Activated CD8-positive, alpha-beta memory T cell treated with anti-CD3 and anti-CD28 coated beads, Interleukin-2, amount 10 ng/mL, durations not matched to agents 7 days and 5 days (primary cell): ENCODE results near the gene WDR18. TPM values are rescaled to one million over a fixed set of nuclear protein-coding genes. Genes with fewer than 3 reads are reported as not detected.

Experiments
- ATAC-seq: fragments of 150-1000 bp; cut with Tn5 transposase; one replicate; pipeline ENCODE4 v1.10.0; 2021; ENCODE audit warnings: moderate library complexity
- CTCF ChIA-PET: fragments of 350-600 bp; sonication (Branson Sonifier 250); formaldehyde crosslinking; loops from one replicate; lab custom pipeline; 2021; ENCODE audit warnings: antibody characterized with exemption; lab: Charles Lee
- DNase-seq: peaks from one replicate; pipeline ENCODE4 v3.0.0-alpha.2; 2020
- H3K27ac Mint-ChIP-seq: one replicate; pipeline ENCODE4 v1.8.0; 2021; ENCODE audit warnings: mild to moderate bottlenecking, mixed read lengths
- H3K27me3 Mint-ChIP-seq: one replicate; pipeline ENCODE4 v1.8.0; 2021; ENCODE audit warnings: mixed read lengths
- H3K36me3 Mint-ChIP-seq: one replicate; pipeline ENCODE4 v1.8.0; 2021; ENCODE audit warnings: mild to moderate bottlenecking, mixed read lengths
- H3K4me1 Mint-ChIP-seq: one replicate; pipeline ENCODE4 v1.8.0; 2021; ENCODE audit warnings: mixed read lengths
- H3K4me3 Mint-ChIP-seq: one replicate; pipeline ENCODE4 v1.8.0; 2021; ENCODE audit warnings: mild to moderate bottlenecking, moderate library complexity, mixed read lengths
- H3K9me3 Mint-ChIP-seq: one replicate; pipeline ENCODE4 v1.8.0; 2022; ENCODE audit warnings: low read depth, mixed read lengths
- total RNA-seq, 2 experiments: library from RNA; stranded (reverse); gene quantifications; one replicate each; pipeline ENCODE4 v1.2.3, GENCODE V29; 2021

The WDR18 gene
- total RNA-seq, 2 experiments from 2014 or later = 64.5 to 87.9 TPM

GRCh38 chr19:1038978-1039645 lies 55.0 kb downstream of the WDR18 start:
- H3K9me3 Mint-ChIP-seq = no peaks in the 10 kb centered on the region
- peak overlapping the region; percentile 79 for H3K27ac Mint-ChIP-seq
- no peak for DNase-seq
- peaks cover 25% of the 10 kb centered on the region for H3K36me3 Mint-ChIP-seq
- no peak for ATAC-seq
- H3K4me3 Mint-ChIP-seq = peak overlapping the region; percentile 93
- H3K27me3 Mint-ChIP-seq = no peaks in the 10 kb centered on the region
- CTCF ChIA-PET = interaction anchor here (1.0 to 8.5 kb wide), 12 partner anchors 11 to 228 kb away, joined by 3 to 76 read pairs (median 5); partner anchors contain the start of genes ARHGAP45, CNN2, RNU6-2 and TMEM259
- H3K4me1 Mint-ChIP-seq = peaks cover 53% of the 10 kb centered on the region

- Mint-ChIP-seq H3K4me3 (peak within 1 kb of the TSS; percentile 93), H3K27me3 (no peaks in the 10 kb centered on the region), H3K36me3 (peaks cover 25% of the 10 kb centered on the region), H3K4me1 (peaks cover 53% of the 10 kb centered on the region), H3K27ac (peak within 1 kb of the TSS; percentile 83), H3K9me3 (no peaks in the 10 kb centered on the region)
- CTCF ChIA-PET = interaction anchor here (0.8 to 8.5 kb wide), 11 partner anchors 12 to 227 kb away, joined by 3 to 76 read pairs (median 5); partner anchors contain the start of genes ARHGAP45, CNN2, RNU6-2 and TMEM259
- peak; percentile 100 for DNase-seq
- ATAC-seq = peak; percentile 95
Measured at GRCh38 chr19:1039646-1040475, 55.7 kb downstream of the WDR18 start, which contains the start of gene ABCA7. Gene ABCA7, plus strand, starts transcription at chr19:1040107. Its CDS starts 1,255 bp downstream, at chr19:1041362.

GRCh38 chr19:1040476-1041271 lies 56.5 kb downstream of the WDR18 start:
- Mint-ChIP-seq H3K27ac (peak overlapping the region; percentile 83), H3K27me3 (no peaks in the 10 kb centered on the region), H3K4me3 (peak overlapping the region; percentile 93), H3K9me3 (no peaks in the 10 kb centered on the region), H3K36me3 (peaks cover 25% of the 10 kb centered on the region), H3K4me1 (peaks cover 49% of the 10 kb centered on the region)
- CTCF ChIA-PET = interaction anchor here (0.8 to 8.5 kb wide), 13 partner anchors 10 to 226 kb away, joined by 3 to 76 read pairs (median 5); partner anchors contain the start of genes ARHGAP45, CNN2, RNU6-2 and TMEM259
- peak; percentile 67 for ATAC-seq
- peak; percentile 96 for DNase-seq

- H3K4me1 Mint-ChIP-seq = peaks cover 43% of the 10 kb centered on the region
Measured at GRCh38 chr19:1041272-1041834, 57.2 kb downstream of the WDR18 start.

GRCh38 chr19:1041835-1042685 lies 57.9 kb downstream of the WDR18 start:
- CTCF ChIA-PET = interaction anchor here (0.9 to 8.5 kb wide), 5 partner anchors 9 to 24 kb away, joined by 3 to 76 read pairs (median 6); partner anchors contain the start of genes ARHGAP45 and CNN2
- DNase-seq (peak; percentile 41), ATAC-seq (no peak)
- no peaks in the 10 kb centered on the region for H3K9me3 Mint-ChIP-seq
- H3K27ac Mint-ChIP-seq = no peak overlapping the region
- H3K27me3 Mint-ChIP-seq = no peaks in the 10 kb centered on the region
- peaks cover 39% of the 10 kb centered on the region for H3K4me1 Mint-ChIP-seq
- peaks cover 16% of the 10 kb centered on the region for H3K36me3 Mint-ChIP-seq
- no peak overlapping the region for H3K4me3 Mint-ChIP-seq

More at GRCh38 chr19:1041272-1041834, 57.2 kb downstream of the WDR18 start:
- H3K27me3 Mint-ChIP-seq = no peaks in the 10 kb centered on the region
- DNase-seq (no peak), ATAC-seq (no peak)
- CTCF ChIA-PET = interaction anchor here (0.8 to 8.5 kb wide), 7 partner anchors 10 to 42 kb away, joined by 3 to 76 read pairs (median 4); partner anchors contain the start of genes ARHGAP45 and CNN2
- H3K4me3 Mint-ChIP-seq = peak overlapping the region; percentile 93
- H3K27ac Mint-ChIP-seq = peak overlapping the region; percentile 83
- no peaks in the 10 kb centered on the region for H3K9me3 Mint-ChIP-seq
- peaks cover 19% of the 10 kb centered on the region for H3K36me3 Mint-ChIP-seq

GRCh38 chr19:1042689-1043511 lies 58.8 kb downstream of the WDR18 start:
- H3K36me3 Mint-ChIP-seq = peaks cover 11% of the 10 kb centered on the region
- H3K4me3 Mint-ChIP-seq = no peak overlapping the region
- DNase-seq (peak; percentile 40), ATAC-seq (no peak)
- no peaks in the 10 kb centered on the region for H3K9me3 Mint-ChIP-seq
- peaks cover 32% of the 10 kb centered on the region for H3K4me1 Mint-ChIP-seq
- no peaks in the 10 kb centered on the region for H3K27me3 Mint-ChIP-seq
- no peak overlapping the region for H3K27ac Mint-ChIP-seq
- CTCF ChIA-PET = interaction anchor here (0.9 to 8.5 kb wide), 2 partner anchors 15 to 22 kb away, joined by 3 to 76 read pairs; partner anchors contain the start of gene CNN2

Other genes with a start within 250 kb of the WDR18 start
- gene MISP, start 233.2 kb upstream of the WDR18 start, total RNA-seq = not detected
- gene PTBP1, start 186.9 kb upstream of the WDR18 start, total RNA-seq = 100 to 1,000 TPM; 481 to 631 TPM
- gene PLPPR3, start 162.4 kb upstream of the WDR18 start, total RNA-seq = not detected
- gene AZU1, start 156.5 kb upstream of the WDR18 start, total RNA-seq = not detected
- gene PRTN3, start 143.3 kb upstream of the WDR18 start, total RNA-seq = not detected
- gene ELANE, start 132.0 kb upstream of the WDR18 start, total RNA-seq = not detected
- gene CFD, start 124.7 kb upstream of the WDR18 start, total RNA-seq = 1 to 10 TPM in 1 of 2 experiments, under 1 TPM in 1; 0.66 to 1.5 TPM
- 10 to 100 TPM; 47.7 to 70.6 TPM for gene MED16, start 91.2 kb upstream of the WDR18 start, total RNA-seq
- not detected for gene RNU6-9, start 90.9 kb upstream of the WDR18 start, total RNA-seq
- gene R3HDM4, start 71.1 kb upstream of the WDR18 start, total RNA-seq = 10 to 100 TPM; 63.7 to 73.7 TPM
- gene KISS1R, start 67.0 kb upstream of the WDR18 start, total RNA-seq = 1 to 10 TPM in 1 of 2 experiments, under 1 TPM in 1; 0.66 to 1.1 TPM
- gene ARID3A, start 58.3 kb upstream of the WDR18 start, total RNA-seq = 10 to 100 TPM; 30.6 to 35.9 TPM
- gene GRIN3B, start 16.1 kb downstream of the WDR18 start, total RNA-seq = not detected
- 100 to 1,000 TPM; 172 to 212 TPM for gene TMEM259, start 36.8 kb downstream of the WDR18 start, total RNA-seq
- not detected for gene RNU6-2, start 37.2 kb downstream of the WDR18 start, total RNA-seq
- 100 to 1,000 TPM; 295 to 296 TPM for gene CNN2, start 42.3 kb downstream of the WDR18 start, total RNA-seq
- gene ABCA7, start 55.8 kb downstream of the WDR18 start, total RNA-seq = 10 to 100 TPM; 62.7 to 72.9 TPM
- 100 to 1,000 TPM; 361 to 481 TPM for gene ARHGAP45, start 82.8 kb downstream of the WDR18 start, total RNA-seq
- gene POLR2E, start 111.0 kb downstream of the WDR18 start, total RNA-seq = 100 to 1,000 TPM; 173 to 206 TPM
- 100 to 1,000 TPM; 143 to 217 TPM for gene GPX4, start 119.6 kb downstream of the WDR18 start, total RNA-seq
- 10 to 100 TPM; 50.6 to 74.7 TPM for gene SBNO2, start 189.9 kb downstream of the WDR18 start, total RNA-seq
- 10 to 100 TPM; 76.7 to 80.5 TPM for gene STK11, start 221.4 kb downstream of the WDR18 start, total RNA-seq